ENCODE data around the gene CPSF2.
A peak's percentile ranks its signal among the peaks of the same experiment; 100 is the strongest.

CPSF2 gene

DNA sequence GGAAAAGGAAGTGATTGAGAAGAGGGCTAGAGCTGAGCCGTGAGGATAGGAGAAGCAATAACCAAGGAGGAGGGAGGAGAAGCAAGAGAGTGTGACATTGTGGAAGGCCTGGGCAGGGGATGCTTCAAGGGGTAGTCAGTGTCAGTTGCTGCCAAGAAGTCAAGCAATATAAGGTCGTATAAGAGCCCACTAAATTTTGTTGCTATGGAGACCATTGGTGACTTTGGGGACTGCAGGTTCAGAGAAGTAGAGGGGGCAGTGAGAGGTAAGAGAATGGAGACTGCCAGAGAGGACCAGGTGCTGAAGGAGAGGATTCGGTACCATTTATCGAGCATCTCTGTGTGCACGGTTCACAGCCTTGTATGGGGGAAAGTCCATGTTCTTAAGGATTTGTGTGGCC is 12.3 kb upstream of the CPSF2 start:
- Histone ChIP-seq H3K4me3 (ENCODE audit: low read length) (no peak overlapping the region), H3K9me3 (ENCODE audit: control insufficient read depth, low read length) (no peaks in the 10 kb centered on the region), H3K27me3 (replicated peaks; ENCODE audit: control insufficient read depth, insufficient read depth, low read length) (no peaks in the 10 kb centered on the region), H3K36me3 (ENCODE audit: control insufficient read depth, insufficient read depth, low read length, severe bottlenecking) (no peaks in the 10 kb centered on the region), H3K9ac (ENCODE audit: low read length) (no peak overlapping the region), H3K4me1 (ENCODE audit: control insufficient read depth, insufficient read depth, low read length) (peaks cover 13% of the 10 kb centered on the region)
- DNase-seq (ENCODE audit: low read depth) = no peak

DNA sequence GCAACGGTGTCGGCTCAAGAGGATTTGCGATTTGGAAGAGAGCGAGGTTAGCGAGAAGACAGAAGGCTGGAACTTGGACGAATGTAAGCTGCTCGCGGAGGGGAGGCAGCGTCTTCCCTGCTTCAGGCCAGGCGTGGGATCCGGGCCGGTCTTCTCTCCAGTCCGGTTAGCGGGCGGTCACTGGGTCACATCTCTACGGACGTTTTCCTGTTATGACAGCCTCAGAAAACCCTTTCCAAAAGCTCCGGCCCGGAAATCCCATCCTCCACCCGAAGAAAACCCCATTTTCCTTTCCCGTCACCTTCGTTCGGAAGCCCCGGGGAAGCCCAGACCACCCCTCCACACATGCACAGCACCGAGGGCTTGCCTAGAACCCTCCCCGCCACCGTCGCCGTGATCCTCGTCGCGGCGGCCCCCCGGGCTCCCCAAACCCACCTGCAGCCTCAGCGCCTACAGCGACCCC is 531 bp upstream of the CPSF2 start:
- Histone ChIP-seq H3K9me3 (ENCODE audit: control insufficient read depth, low read length) (no peaks in the 10 kb centered on the region), H3K9ac (ENCODE audit: low read length) (peak overlapping the region; percentile 100), H3K36me3 (ENCODE audit: control insufficient read depth, insufficient read depth, low read length, severe bottlenecking) (peaks cover 28% of the 10 kb centered on the region), H3K27me3 (replicated peaks; ENCODE audit: control insufficient read depth, insufficient read depth, low read length) (no peaks in the 10 kb centered on the region), H3K4me1 (ENCODE audit: control insufficient read depth, insufficient read depth, low read length) (peaks cover 34% of the 10 kb centered on the region), H3K4me3 (ENCODE audit: low read length) (peak overlapping the region; percentile 99)
- DNase-seq (ENCODE audit: low read depth) = peak; percentile 74

DNA sequence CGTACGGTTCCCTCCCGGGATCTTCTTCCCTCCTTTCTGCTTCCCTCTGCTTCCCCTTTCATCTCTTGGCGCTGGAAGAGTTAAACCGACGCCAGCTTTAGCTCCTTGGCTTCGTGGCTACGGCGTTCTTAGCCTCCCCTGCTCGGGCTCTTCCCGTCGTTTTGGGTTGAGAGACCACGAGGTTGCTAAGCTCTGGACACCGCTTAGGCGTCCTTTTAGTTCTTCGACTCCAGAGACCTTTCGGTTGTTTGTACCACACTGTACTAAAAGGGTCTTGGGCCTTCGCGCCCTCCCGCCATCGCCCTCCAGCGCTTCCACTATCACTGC is 545 bp downstream of the CPSF2 start:
- peak overlapping the region; percentile 99 for H3K4me3 ChIP-seq (ENCODE audit: low read length)
- H3K9me3 ChIP-seq (ENCODE audit: control insufficient read depth, low read length) = no peaks in the 10 kb centered on the region
- no peaks in the 10 kb centered on the region for H3K27me3 ChIP-seq (replicated peaks; ENCODE audit: control insufficient read depth, insufficient read depth, low read length)
- H3K4me1 ChIP-seq (ENCODE audit: control insufficient read depth, insufficient read depth, low read length) = peaks cover 34% of the 10 kb centered on the region
- DNase-seq (ENCODE audit: low read depth) = peak; percentile 61
- H3K9ac ChIP-seq (ENCODE audit: low read length) = peak overlapping the region; percentile 100
- peaks cover 29% of the 10 kb centered on the region for H3K36me3 ChIP-seq (ENCODE audit: control insufficient read depth, insufficient read depth, low read length, severe bottlenecking)

DNA sequence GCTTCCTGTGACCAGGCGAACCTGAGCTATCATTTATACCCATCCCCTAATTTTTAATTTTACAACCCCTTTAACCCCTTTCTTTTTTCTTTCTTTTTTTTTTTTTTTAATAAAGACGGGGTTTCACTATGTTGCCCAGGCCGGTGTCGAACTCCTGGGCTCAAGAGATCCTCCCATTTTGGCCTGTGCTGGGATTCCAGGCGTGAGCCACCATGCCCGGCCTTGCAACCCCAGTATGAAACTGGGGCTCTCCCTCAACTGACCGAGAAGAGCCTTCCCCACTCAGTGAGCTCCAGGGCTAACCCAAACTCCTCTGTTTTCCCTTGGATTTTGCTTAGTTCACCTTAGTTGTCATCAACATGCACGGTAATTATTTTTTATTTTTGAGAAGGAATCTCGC is 992 bp downstream of the CPSF2 start:
- no peaks in the 10 kb centered on the region for H3K9me3 ChIP-seq (ENCODE audit: control insufficient read depth, low read length)
- H3K4me3 ChIP-seq (ENCODE audit: low read length) = peak overlapping the region; percentile 99
- H3K36me3 ChIP-seq (ENCODE audit: control insufficient read depth, insufficient read depth, low read length, severe bottlenecking) = peaks cover 24% of the 10 kb centered on the region
- no peaks in the 10 kb centered on the region for H3K27me3 ChIP-seq (replicated peaks; ENCODE audit: control insufficient read depth, insufficient read depth, low read length)
- peaks cover 34% of the 10 kb centered on the region for H3K4me1 ChIP-seq (ENCODE audit: control insufficient read depth, insufficient read depth, low read length)
- DNase-seq (ENCODE audit: low read depth) = peak; percentile 12
- peak overlapping the region; percentile 100 for H3K9ac ChIP-seq (ENCODE audit: low read length)

DNA sequence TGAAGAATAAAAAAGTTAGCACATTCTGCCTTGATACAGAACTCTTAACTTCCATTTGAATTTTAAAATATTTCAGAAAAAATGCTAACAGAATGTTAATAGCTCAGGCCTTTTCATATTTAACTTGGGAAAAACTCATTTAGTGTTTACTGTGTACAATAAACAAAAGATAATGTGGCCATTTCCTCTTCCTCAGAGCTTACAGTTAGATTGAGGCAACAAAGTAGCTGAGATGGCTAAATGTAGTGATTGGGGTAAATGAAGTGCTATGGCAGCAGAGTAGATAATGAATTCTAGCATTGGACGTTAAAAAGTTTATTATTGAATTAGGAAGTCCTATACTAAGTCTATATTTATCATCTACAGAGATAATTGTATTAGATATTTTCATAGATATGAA is 12.7 kb downstream of the CPSF2 start:
- H3K27me3 ChIP-seq (replicated peaks; ENCODE audit: control insufficient read depth, insufficient read depth, low read length) = no peaks in the 10 kb centered on the region
- peaks cover 7% of the 10 kb centered on the region for H3K4me1 ChIP-seq (ENCODE audit: control insufficient read depth, insufficient read depth, low read length)
- no peak for DNase-seq (ENCODE audit: low read depth)
- H3K9ac ChIP-seq (ENCODE audit: low read length) = no peak overlapping the region
- no peaks in the 10 kb centered on the region for H3K9me3 ChIP-seq (ENCODE audit: control insufficient read depth, low read length)
- H3K36me3 ChIP-seq (ENCODE audit: control insufficient read depth, insufficient read depth, low read length, severe bottlenecking) = peaks cover 78% of the 10 kb centered on the region
- no peak overlapping the region for H3K4me3 ChIP-seq (ENCODE audit: low read length)

DNA sequence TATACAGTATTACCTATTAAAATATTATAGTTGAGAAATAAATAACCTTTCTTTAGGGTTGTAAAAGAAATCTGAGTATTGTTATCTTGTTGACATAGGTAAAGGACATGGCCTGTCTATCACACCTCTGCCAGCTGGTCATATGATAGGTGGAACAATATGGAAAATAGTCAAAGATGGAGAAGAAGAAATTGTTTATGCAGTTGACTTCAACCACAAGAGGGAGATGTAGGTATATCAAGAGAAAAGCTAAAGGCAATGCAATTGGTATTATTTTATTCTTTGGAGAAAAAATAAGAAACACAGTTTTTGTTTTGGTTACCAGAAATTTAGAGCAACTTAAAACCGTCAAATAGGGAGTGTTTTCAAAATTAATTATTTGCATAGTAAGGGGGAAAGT is 13.5 kb downstream of the CPSF2 start:
- Histone ChIP-seq H3K36me3 (ENCODE audit: control insufficient read depth, insufficient read depth, low read length, severe bottlenecking) (peaks cover 74% of the 10 kb centered on the region), H3K4me3 (ENCODE audit: low read length) (no peak overlapping the region), H3K9me3 (ENCODE audit: control insufficient read depth, low read length) (no peaks in the 10 kb centered on the region), H3K27me3 (replicated peaks; ENCODE audit: control insufficient read depth, insufficient read depth, low read length) (no peaks in the 10 kb centered on the region), H3K4me1 (ENCODE audit: control insufficient read depth, insufficient read depth, low read length) (peaks cover 3% of the 10 kb centered on the region), H3K9ac (ENCODE audit: low read length) (no peak overlapping the region)
- peak; percentile 79 for DNase-seq (ENCODE audit: low read depth)

DNA sequence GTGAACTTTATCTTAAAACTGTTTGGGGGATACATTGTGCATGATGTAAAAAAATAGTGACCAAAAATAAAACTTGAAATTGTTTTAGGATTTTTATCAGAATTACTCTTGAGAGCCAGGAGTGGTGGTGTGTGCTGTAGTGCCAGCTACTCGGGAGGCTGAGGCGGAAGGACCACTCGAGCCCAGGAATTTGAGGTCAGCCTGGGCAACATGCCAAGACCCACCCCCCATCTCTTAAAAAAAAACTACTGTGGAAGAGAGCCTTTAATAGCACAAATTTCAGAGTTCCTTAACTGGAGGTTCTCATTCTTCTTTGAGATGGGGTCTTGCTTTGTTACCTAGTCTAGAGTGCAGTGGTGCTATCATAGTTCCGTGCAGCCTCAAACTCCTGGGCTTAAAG is 21.5 kb downstream of the CPSF2 start:
- Histone ChIP-seq H3K4me3 (ENCODE audit: low read length) (no peak overlapping the region), H3K36me3 (ENCODE audit: control insufficient read depth, insufficient read depth, low read length, severe bottlenecking) (peaks cover 78% of the 10 kb centered on the region), H3K27me3 (replicated peaks; ENCODE audit: control insufficient read depth, insufficient read depth, low read length) (no peaks in the 10 kb centered on the region), H3K9me3 (ENCODE audit: control insufficient read depth, low read length) (no peaks in the 10 kb centered on the region), H3K9ac (ENCODE audit: low read length) (no peak overlapping the region), H3K4me1 (ENCODE audit: control insufficient read depth, insufficient read depth, low read length) (peaks cover 11% of the 10 kb centered on the region)
- no peak for DNase-seq (ENCODE audit: low read depth)

DNA sequence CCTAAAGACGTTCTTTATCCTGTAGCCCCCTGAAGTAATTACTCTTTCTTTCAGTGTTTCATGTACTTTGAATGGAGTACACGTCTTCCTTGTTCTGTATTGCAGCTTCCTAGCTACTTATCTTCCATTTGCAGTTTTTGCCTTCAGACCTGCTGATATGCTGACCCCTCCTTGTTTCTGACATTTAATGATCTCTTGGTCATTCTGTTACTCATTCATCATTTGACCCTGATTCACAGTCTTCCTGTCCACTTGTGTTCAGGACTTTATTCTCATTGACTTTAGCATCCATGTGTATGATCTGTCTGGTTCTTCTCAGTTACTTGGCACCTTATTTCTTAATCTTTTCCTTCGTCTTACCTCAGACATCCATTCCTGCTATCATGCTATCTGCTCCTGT is 22.2 kb downstream of the CPSF2 start:
- Histone ChIP-seq H3K4me1 (ENCODE audit: control insufficient read depth, insufficient read depth, low read length) (peaks cover 11% of the 10 kb centered on the region), H3K4me3 (ENCODE audit: low read length) (no peak overlapping the region), H3K9ac (ENCODE audit: low read length) (no peak overlapping the region), H3K27me3 (replicated peaks; ENCODE audit: control insufficient read depth, insufficient read depth, low read length) (no peaks in the 10 kb centered on the region), H3K9me3 (ENCODE audit: control insufficient read depth, low read length) (no peaks in the 10 kb centered on the region), H3K36me3 (ENCODE audit: control insufficient read depth, insufficient read depth, low read length, severe bottlenecking) (peaks cover 75% of the 10 kb centered on the region)
- no peak for DNase-seq (ENCODE audit: low read depth)

DNA sequence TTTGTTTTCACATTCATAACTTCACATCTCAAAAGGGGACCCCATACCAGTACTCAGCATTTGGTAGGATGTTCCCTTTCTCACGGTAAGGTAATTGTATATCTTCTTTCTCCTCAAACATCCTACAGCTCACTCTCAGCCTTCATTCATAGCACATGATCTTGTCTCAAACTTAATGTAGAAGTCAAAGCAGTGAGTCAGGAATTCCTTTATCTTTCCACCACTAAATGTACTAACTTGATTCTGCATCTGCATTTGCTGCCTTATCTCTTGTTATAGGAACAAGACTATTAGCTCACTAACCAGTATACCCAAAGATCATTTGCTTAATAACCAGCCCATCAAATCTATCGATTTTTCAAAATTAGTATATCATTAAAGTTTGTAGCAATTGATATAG is 22.9 kb downstream of the CPSF2 start:
- no peaks in the 10 kb centered on the region for H3K27me3 ChIP-seq (replicated peaks; ENCODE audit: control insufficient read depth, insufficient read depth, low read length)
- peaks cover 11% of the 10 kb centered on the region for H3K4me1 ChIP-seq (ENCODE audit: control insufficient read depth, insufficient read depth, low read length)
- peaks cover 78% of the 10 kb centered on the region for H3K36me3 ChIP-seq (ENCODE audit: control insufficient read depth, insufficient read depth, low read length, severe bottlenecking)
- no peaks in the 10 kb centered on the region for H3K9me3 ChIP-seq (ENCODE audit: control insufficient read depth, low read length)
- no peak overlapping the region for H3K4me3 ChIP-seq (ENCODE audit: low read length)
- peak; percentile 34 for DNase-seq (ENCODE audit: low read depth)
- no peak overlapping the region for H3K9ac ChIP-seq (ENCODE audit: low read length)

DNA sequence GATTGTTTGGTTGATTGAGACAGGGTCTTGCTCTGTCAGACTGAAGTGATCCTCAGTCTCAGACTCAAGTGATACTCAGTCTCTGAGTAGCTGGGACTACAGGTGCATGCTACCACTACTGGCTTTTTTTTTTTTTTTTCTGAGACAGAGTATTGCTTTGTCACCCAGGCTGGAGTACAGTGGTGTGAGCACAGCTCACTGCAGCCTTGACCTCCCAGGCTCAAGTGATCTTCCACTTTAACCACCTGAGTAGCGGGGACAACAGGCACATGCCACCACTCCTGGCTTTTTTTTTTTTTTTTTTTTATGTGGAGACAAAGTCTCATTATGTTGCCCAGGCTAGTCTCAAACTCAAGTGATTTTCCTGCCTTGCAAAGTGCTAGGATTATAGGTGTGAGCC is 31.8 kb downstream of the CPSF2 start:
- Histone ChIP-seq H3K9me3 (ENCODE audit: control insufficient read depth, low read length) (no peaks in the 10 kb centered on the region), H3K4me1 (ENCODE audit: control insufficient read depth, insufficient read depth, low read length) (peaks cover 30% of the 10 kb centered on the region), H3K27me3 (replicated peaks; ENCODE audit: control insufficient read depth, insufficient read depth, low read length) (no peaks in the 10 kb centered on the region), H3K36me3 (ENCODE audit: control insufficient read depth, insufficient read depth, low read length, severe bottlenecking) (peaks cover 51% of the 10 kb centered on the region), H3K4me3 (ENCODE audit: low read length) (peak overlapping the region; percentile 38), H3K9ac (ENCODE audit: low read length) (no peak overlapping the region)
- DNase-seq (ENCODE audit: low read depth) = no peak

DNA sequence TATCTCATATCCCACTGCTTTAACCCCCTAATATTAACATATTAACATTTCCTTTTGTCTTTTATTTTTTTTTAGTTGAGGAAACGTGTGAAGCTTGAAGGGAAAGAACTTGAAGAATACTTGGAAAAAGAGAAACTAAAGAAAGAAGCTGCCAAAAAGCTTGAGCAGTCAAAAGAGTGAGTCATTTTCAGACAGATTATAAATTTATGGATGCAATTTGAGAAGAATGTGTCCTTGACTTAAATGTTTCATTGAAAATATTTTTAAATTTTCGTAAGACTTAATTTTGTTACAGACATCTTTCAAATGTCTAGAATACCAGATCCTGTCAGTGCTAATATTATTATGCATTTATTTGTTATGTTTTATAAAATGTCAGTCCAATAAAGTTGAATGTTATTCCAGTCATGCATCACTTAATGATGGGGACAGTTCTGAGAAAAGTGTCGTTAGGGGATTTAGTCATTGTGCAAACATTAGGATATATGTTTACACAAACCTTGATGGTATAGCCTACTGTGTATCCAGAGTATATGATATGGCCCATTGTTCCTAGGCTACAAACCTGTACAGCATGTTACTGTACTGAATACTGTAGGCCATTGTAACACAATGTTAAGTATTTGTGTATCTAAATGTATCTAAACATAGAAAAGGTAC is 32.6 kb downstream of the CPSF2 start:
- Histone ChIP-seq H3K36me3 (ENCODE audit: control insufficient read depth, insufficient read depth, low read length, severe bottlenecking) (peaks cover 53% of the 10 kb centered on the region), H3K9ac (ENCODE audit: low read length) (no peak overlapping the region), H3K27me3 (replicated peaks; ENCODE audit: control insufficient read depth, insufficient read depth, low read length) (no peaks in the 10 kb centered on the region), H3K4me3 (ENCODE audit: low read length) (peak overlapping the region; percentile 38), H3K4me1 (ENCODE audit: control insufficient read depth, insufficient read depth, low read length) (peaks cover 30% of the 10 kb centered on the region), H3K9me3 (ENCODE audit: control insufficient read depth, low read length) (no peaks in the 10 kb centered on the region)
- peak; percentile 70 for DNase-seq (ENCODE audit: low read depth)

DNA sequence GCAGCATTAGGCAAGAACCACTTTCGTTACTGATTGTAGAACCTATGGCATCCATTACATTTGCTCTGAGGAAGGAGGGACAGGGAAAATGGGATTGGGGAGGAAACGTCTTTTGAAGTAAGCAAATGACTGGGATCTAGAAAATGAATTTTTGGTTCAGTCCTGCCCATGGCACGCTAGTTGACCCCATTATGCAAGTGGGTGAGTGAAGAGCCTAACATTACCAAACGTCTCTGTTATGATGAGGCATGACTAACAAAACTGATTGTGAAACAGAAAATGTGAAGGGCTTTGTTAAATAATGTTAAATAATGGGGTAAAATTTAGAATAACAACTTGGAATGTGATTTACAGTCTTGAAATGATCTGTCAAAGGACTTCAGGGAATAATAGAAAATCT is 38.9 kb downstream of the CPSF2 start:
- H3K4me3 ChIP-seq (ENCODE audit: low read length) = peak overlapping the region; percentile 46
- H3K9me3 ChIP-seq (ENCODE audit: control insufficient read depth, low read length) = no peaks in the 10 kb centered on the region
- peaks cover 80% of the 10 kb centered on the region for H3K36me3 ChIP-seq (ENCODE audit: control insufficient read depth, insufficient read depth, low read length, severe bottlenecking)
- H3K9ac ChIP-seq (ENCODE audit: low read length) = peak overlapping the region; percentile 30
- no peaks in the 10 kb centered on the region for H3K27me3 ChIP-seq (replicated peaks; ENCODE audit: control insufficient read depth, insufficient read depth, low read length)
- peaks cover 19% of the 10 kb centered on the region for H3K4me1 ChIP-seq (ENCODE audit: control insufficient read depth, insufficient read depth, low read length)
- peak; percentile 93 for DNase-seq (ENCODE audit: low read depth)

Data from adipocyte (in vitro differentiated cells).